Measurements from ENCODE around the gene ATP2B1.
A peak's percentile ranks its signal among the peaks of the same experiment; 100 is the strongest.

ATP2B1 gene

DNA sequence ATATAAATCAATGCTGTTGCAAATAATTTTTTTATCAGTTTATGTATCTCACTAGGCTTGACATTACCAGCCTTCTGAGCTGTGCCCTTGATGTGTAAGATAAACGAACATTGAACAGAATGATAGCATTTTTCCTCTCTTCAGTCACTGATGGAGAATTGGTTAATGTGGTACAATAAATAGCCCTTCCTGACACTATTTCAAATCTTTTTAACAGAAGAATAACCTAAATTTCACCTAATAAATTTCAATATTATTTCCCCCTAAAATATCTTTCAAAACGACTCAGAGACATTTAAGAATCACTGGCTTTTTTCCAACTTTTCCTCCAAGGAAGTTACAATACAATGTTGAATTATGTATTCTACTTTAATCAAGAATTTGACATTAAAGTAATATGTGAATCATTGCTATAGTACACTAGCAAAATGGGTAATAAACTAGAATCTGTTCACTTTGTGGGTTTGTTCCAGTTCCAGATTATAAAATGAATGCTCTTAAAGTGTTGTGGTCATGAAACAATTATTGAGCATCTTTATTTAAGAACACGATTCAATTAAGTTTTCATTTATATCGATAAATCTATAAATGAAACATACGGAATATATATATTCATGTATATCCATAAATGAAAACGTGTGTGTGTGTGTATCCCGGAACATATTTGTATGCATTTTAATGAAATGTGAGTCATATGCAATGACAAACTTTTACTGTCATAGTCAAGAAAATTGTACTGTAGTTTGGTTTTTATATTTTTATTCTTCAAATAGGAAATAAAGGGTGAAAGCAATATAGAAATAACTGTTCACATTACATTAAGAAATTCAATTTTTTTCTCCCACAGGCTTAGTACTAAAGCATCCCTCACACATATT is 2.5 kb upstream of the ATP2B1 start:
- no peak for DNase-seq (ENCODE audit: low read depth)
- H3K4me1 ChIP-seq (ENCODE audit: control insufficient read depth, insufficient read depth, low read length) = peaks cover 15% of the 10 kb centered on the region
- H3K36me3 ChIP-seq (ENCODE audit: control insufficient read depth, insufficient read depth, low read length, severe bottlenecking) = no peaks in the 10 kb centered on the region
- H3K9me3 ChIP-seq (ENCODE audit: control insufficient read depth, low read length) = no peaks in the 10 kb centered on the region
- H3K27me3 ChIP-seq (replicated peaks; ENCODE audit: control insufficient read depth, insufficient read depth, low read length) = no peaks in the 10 kb centered on the region
- H3K9ac ChIP-seq (ENCODE audit: low read length) = peak overlapping the region; percentile 95
- peak overlapping the region; percentile 99 for H3K4me3 ChIP-seq (ENCODE audit: low read length)

DNA sequence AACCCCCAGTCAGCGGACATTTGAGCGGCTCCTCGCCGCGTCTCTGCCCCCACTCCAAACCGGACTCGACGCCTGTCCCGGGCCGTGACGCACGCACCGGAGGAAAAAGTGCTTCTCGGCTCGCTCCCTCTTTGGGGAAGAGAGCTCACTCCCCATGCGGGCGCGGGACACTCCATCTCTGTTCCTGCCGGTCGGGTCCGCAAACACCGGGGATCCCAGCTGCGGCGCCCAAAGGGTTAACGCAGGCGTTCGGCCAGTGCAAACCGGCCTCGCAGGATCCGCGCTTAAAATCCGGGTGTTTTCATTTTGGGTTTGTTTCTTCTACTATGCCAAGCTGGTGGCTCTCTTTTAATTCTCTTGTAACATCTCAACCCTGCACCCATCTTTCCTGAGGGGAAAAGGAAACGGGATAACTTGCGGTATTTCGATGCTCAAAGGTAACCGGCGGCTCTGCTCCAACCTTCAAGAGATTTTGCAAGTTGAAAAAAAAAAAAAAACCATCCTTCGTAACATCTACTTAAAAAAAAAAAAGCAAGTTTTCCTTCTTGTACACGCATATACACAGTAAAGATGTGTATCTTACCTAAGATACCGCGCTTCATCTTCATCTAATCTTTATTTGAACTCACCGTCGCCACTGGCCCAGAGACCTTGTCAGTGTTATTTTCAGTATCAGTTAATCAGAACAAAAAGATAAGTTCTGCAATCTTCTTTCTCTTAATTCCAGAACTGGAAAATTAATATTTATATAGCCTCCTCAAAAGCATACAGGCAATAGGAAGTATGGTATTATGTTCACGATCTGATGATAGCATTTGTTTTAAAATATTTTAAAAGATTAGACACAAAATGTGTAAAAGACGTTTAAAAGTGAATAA is 1.6 kb upstream of the ATP2B1 start:
- Histone ChIP-seq H3K4me3 (ENCODE audit: low read length) (peak overlapping the region; percentile 99), H3K9me3 (ENCODE audit: control insufficient read depth, low read length) (no peaks in the 10 kb centered on the region), H3K27me3 (replicated peaks; ENCODE audit: control insufficient read depth, insufficient read depth, low read length) (no peaks in the 10 kb centered on the region), H3K4me1 (ENCODE audit: control insufficient read depth, insufficient read depth, low read length) (peaks cover 18% of the 10 kb centered on the region), H3K9ac (ENCODE audit: low read length) (peak overlapping the region; percentile 95), H3K36me3 (ENCODE audit: control insufficient read depth, insufficient read depth, low read length, severe bottlenecking) (no peaks in the 10 kb centered on the region)
- DNase-seq (ENCODE audit: low read depth) = peak; percentile 69

GRCh38 chr12:89709157-89709994 is 738 bp upstream of the ATP2B1 start:
- no peaks in the 10 kb centered on the region for H3K9me3 ChIP-seq (ENCODE audit: control insufficient read depth, low read length)

GRCh38 chr12:89707703-89708564 is 704 bp downstream of the ATP2B1 start:
- Histone ChIP-seq H3K9ac (ENCODE audit: low read length) (peak overlapping the region; percentile 95), H3K4me1 (ENCODE audit: control insufficient read depth, insufficient read depth, low read length) (peaks cover 27% of the 10 kb centered on the region), H3K27me3 (replicated peaks; ENCODE audit: control insufficient read depth, insufficient read depth, low read length) (no peaks in the 10 kb centered on the region), H3K4me3 (ENCODE audit: low read length) (peak overlapping the region; percentile 99), H3K9me3 (ENCODE audit: control insufficient read depth, low read length) (no peaks in the 10 kb centered on the region), H3K36me3 (ENCODE audit: control insufficient read depth, insufficient read depth, low read length, severe bottlenecking) (no peaks in the 10 kb centered on the region)
- peak; percentile 63 for DNase-seq (ENCODE audit: low read depth)

More at GRCh38 chr12:89709157-89709994, 738 bp upstream of the ATP2B1 start:
- Histone ChIP-seq H3K4me3 (ENCODE audit: low read length) (peak overlapping the region; percentile 99), H3K36me3 (ENCODE audit: control insufficient read depth, insufficient read depth, low read length, severe bottlenecking) (no peaks in the 10 kb centered on the region), H3K27me3 (replicated peaks; ENCODE audit: control insufficient read depth, insufficient read depth, low read length) (no peaks in the 10 kb centered on the region), H3K4me1 (ENCODE audit: control insufficient read depth, insufficient read depth, low read length) (peaks cover 18% of the 10 kb centered on the region), H3K9ac (ENCODE audit: low read length) (peak overlapping the region; percentile 95)
- peak; percentile 100 for DNase-seq (ENCODE audit: low read depth)

DNA sequence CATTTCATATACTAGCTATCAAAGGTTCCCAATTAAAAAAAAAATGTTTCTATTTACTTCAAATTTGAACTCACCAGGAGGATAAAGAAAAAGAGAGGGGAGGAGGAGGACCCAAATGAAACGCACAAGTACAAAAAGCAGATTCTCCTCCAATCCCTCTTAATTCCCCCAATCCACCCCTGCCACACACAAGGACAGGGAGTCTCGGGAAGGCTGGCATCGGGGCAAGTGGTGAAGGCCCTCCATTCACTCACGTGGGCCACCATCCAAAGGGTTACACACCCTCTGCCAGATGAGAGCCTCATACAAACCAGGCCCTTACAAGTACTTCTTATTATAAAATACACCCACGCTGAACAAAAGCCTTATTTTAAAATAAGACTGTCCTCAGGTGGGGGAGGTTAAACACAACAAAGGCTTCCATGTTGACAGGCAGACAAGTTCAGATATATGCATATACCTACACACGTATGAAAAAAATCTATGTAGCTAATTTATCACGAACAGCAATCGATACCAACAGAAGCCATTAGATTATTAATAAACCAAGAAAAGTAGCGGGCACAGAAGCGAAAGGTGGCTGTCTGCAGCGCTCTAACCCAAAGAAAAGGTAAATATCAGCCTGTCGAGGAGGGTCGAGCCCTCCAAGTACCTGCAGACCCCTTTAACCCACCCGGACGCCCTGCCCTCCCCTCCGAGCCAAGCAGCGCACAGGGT is 1.5 kb downstream of the ATP2B1 start:
- Histone ChIP-seq H3K9ac (ENCODE audit: low read length) (peak overlapping the region; percentile 95), H3K9me3 (ENCODE audit: control insufficient read depth, low read length) (no peaks in the 10 kb centered on the region), H3K4me1 (ENCODE audit: control insufficient read depth, insufficient read depth, low read length) (peaks cover 27% of the 10 kb centered on the region), H3K36me3 (ENCODE audit: control insufficient read depth, insufficient read depth, low read length, severe bottlenecking) (no peaks in the 10 kb centered on the region), H3K27me3 (replicated peaks; ENCODE audit: control insufficient read depth, insufficient read depth, low read length) (no peaks in the 10 kb centered on the region), H3K4me3 (ENCODE audit: low read length) (peak overlapping the region; percentile 99)
- peak; percentile 33 for DNase-seq (ENCODE audit: low read depth)

DNA sequence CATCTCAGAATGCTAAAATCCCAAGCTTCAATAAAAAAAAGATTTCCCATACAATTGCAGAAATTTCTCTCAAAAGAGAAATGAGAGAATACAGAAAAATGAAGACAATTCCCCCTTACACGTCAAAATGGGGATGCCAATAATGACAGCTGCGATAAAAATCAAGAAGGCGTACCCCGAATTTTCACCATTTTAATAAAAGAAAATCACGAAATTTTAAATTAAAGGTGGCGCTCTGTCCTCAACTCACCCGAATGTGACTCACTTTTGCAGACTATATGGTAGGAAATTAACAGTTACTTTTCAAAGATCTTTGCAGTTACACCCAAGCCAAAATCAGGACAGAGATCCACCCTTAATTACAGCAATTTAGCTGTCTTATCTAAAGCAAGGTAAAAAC is 2.1 kb downstream of the ATP2B1 start:
- peak; percentile 12 for DNase-seq (ENCODE audit: low read depth)
- Histone ChIP-seq H3K9ac (ENCODE audit: low read length) (peak overlapping the region; percentile 95), H3K4me3 (ENCODE audit: low read length) (peak overlapping the region; percentile 99), H3K9me3 (ENCODE audit: control insufficient read depth, low read length) (no peaks in the 10 kb centered on the region), H3K27me3 (replicated peaks; ENCODE audit: control insufficient read depth, insufficient read depth, low read length) (no peaks in the 10 kb centered on the region), H3K36me3 (ENCODE audit: control insufficient read depth, insufficient read depth, low read length, severe bottlenecking) (no peaks in the 10 kb centered on the region), H3K4me1 (ENCODE audit: control insufficient read depth, insufficient read depth, low read length) (peaks cover 27% of the 10 kb centered on the region)

GRCh38 chr12:89704457-89704856 is 4.2 kb downstream of the ATP2B1 start:
- Histone ChIP-seq H3K36me3 (ENCODE audit: control insufficient read depth, insufficient read depth, low read length, severe bottlenecking) (no peaks in the 10 kb centered on the region), H3K9ac (ENCODE audit: low read length) (no peak overlapping the region), H3K27me3 (replicated peaks; ENCODE audit: control insufficient read depth, insufficient read depth, low read length) (no peaks in the 10 kb centered on the region), H3K9me3 (ENCODE audit: control insufficient read depth, low read length) (no peaks in the 10 kb centered on the region), H3K4me3 (ENCODE audit: low read length) (no peak overlapping the region), H3K4me1 (ENCODE audit: control insufficient read depth, insufficient read depth, low read length) (peaks cover 22% of the 10 kb centered on the region)
- DNase-seq (ENCODE audit: low read depth) = no peak

DNA sequence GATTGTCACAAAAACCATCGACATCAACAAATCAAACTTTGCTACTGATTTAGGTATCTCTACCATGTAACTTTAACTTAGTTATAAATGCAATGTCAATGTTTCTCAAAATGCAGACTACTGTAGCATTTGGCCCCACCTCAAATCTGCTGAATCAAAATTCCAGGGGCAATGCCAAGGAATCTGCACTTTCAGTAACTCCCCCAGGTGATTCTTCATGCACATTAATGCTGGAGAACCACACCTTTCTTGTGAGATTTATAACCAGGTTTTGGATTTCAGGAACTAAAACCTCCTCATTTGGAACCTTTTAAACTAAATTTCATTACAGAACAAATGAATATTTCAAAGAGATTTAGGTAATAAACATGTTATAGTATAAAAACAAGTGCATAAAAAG is 4.9 kb downstream of the ATP2B1 start:
- Histone ChIP-seq H3K27me3 (replicated peaks; ENCODE audit: control insufficient read depth, insufficient read depth, low read length) (no peaks in the 10 kb centered on the region), H3K4me1 (ENCODE audit: control insufficient read depth, insufficient read depth, low read length) (peaks cover 22% of the 10 kb centered on the region), H3K4me3 (ENCODE audit: low read length) (no peak overlapping the region), H3K36me3 (ENCODE audit: control insufficient read depth, insufficient read depth, low read length, severe bottlenecking) (no peaks in the 10 kb centered on the region), H3K9me3 (ENCODE audit: control insufficient read depth, low read length) (no peaks in the 10 kb centered on the region), H3K9ac (ENCODE audit: low read length) (no peak overlapping the region)
- no peak for DNase-seq (ENCODE audit: low read depth)

DNA sequence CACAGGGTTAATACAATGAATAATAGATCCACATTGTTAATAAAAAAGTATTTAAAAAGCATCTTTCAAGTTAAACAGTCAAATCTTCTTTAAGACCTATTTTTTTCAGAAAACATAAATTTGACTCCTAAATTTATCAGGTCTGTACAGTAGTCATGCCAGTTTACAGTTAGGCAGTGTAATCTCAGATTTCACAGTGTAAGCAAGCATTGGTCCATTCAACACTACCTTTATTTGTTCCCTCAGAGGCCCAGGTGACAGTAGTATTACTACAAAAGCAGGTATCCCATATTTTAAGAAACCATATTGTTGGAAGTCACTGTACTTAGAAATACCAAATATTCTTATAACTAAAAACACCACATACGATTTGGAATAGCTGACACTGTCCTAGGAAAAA is 6.1 kb downstream of the ATP2B1 start:
- H3K4me1 ChIP-seq (ENCODE audit: control insufficient read depth, insufficient read depth, low read length) = peaks cover 22% of the 10 kb centered on the region
- H3K36me3 ChIP-seq (ENCODE audit: control insufficient read depth, insufficient read depth, low read length, severe bottlenecking) = no peaks in the 10 kb centered on the region
- no peak for DNase-seq (ENCODE audit: low read depth)

More for the DNA sequence above, 6.1 kb downstream of the ATP2B1 start:
- no peak overlapping the region for H3K4me3 ChIP-seq (ENCODE audit: low read length)
- H3K9me3 ChIP-seq (ENCODE audit: control insufficient read depth, low read length) = no peaks in the 10 kb centered on the region
- no peak overlapping the region for H3K9ac ChIP-seq (ENCODE audit: low read length)
- H3K27me3 ChIP-seq (replicated peaks; ENCODE audit: control insufficient read depth, insufficient read depth, low read length) = no peaks in the 10 kb centered on the region

Data from adipocyte (in vitro differentiated cells).